Measurements from ENCODE around the gene APBB2.

GRCh38 chr4:40991908-40992307 lies 222.4 kb downstream of the APBB2 start:
- TF ChIP-seq CTCF (IDR thresholded peaks at IDR 0.05) (no peak), EP300 (IDR thresholded peaks at IDR 0.05) (no peak), POLR2AphosphoS5 (IDR thresholded peaks at IDR 0.05) (no peak), POLR2A (IDR thresholded peaks at IDR 0.05; ENCODE audit: low read depth) (no peak)

All from esophagus muscularis mucosa (tissue), 4 donors.